DND-41 (cell line): ENCODE results near the gene LAD1.

Experiments used
- ATAC-seq: fragments of 200-7000 bp; cut with Tn5 transposase; 3 replicates; pipeline ENCODE4 v1.9.1; 2021; ENCODE audit warnings: low read depth; ENCODE audit not compliant: insufficient read depth
- DNase-seq: peaks from one replicate; pipeline ENCODE4 v3.0.0-alpha.2; 2020
- H2AFZ ChIP-seq: 2 replicates; pipeline ENCODE4 v1.6.0; 2012; ENCODE audit warnings: low read depth, low read length
- H3K27ac ChIP-seq: 2 replicates; pipeline ENCODE4 v1.5.1; 2012; ENCODE audit warnings: low read length, inconsistent platforms
- H3K27me3 ChIP-seq: fragments of 200-600 bp; sonication (generic); 2 replicates; pipeline ENCODE4 v1.6.0; 2012; ENCODE audit warnings: low read length, mild to moderate bottlenecking, inconsistent platforms; ENCODE audit not compliant: insufficient read depth, poor library complexity
- H3K36me3 ChIP-seq: 2 replicates; pipeline ENCODE4 v1.5.1; 2012; ENCODE audit warnings: low read length, inconsistent platforms; ENCODE audit not compliant: insufficient read depth
- H3K4me1 ChIP-seq: 2 replicates; pipeline ENCODE4 v1.5.1; 2012; ENCODE audit warnings: mild to moderate bottlenecking, low read length; ENCODE audit not compliant: insufficient read depth
- H3K4me2 ChIP-seq: 2 replicates; pipeline ENCODE4 v1.6.0; 2012; ENCODE audit warnings: mild to moderate bottlenecking, moderate library complexity, low read length, inconsistent platforms; ENCODE audit not compliant: insufficient read depth
- H3K4me3 ChIP-seq, 2 experiments: fragments of 200-600 bp in 1 of 2; shearing (Covaris generic) in 1 of 2; 2 replicates each; pipeline ENCODE4 v1.5.1; 2012 to 2016; ENCODE audit warnings: inconsistent platforms in 2 of 2, low read length in 2 of 2, mild to moderate bottlenecking in 2 of 2, low read depth in 1 of 2, moderate library complexity in 1 of 2
- H3K79me2 ChIP-seq: 2 replicates; pipeline ENCODE4 v1.6.0; 2012; ENCODE audit warnings: low read length, inconsistent platforms; ENCODE audit not compliant: insufficient read depth
- H3K9ac ChIP-seq: 2 replicates; pipeline ENCODE4 v1.6.0; 2012; ENCODE audit warnings: low read depth, mild to moderate bottlenecking, inconsistent platforms, low read length, moderate library complexity
- H3K9me3 ChIP-seq: 2 replicates; pipeline ENCODE4 v1.5.1; 2012; ENCODE audit warnings: low read length, moderate library complexity, mild to moderate bottlenecking, inconsistent platforms; ENCODE audit not compliant: insufficient read depth, severe bottlenecking
- H4K20me1 ChIP-seq: 2 replicates; pipeline ENCODE4 v1.6.0; 2012; ENCODE audit warnings: low read length; ENCODE audit not compliant: insufficient read depth
- EZH2 ChIP-seq: IDR thresholded peaks from 3 replicates; pipeline ENCODE4 v1.6.1; 2012; ENCODE audit warnings: borderline replicate concordance, low read depth, mild to moderate bottlenecking, moderate library complexity, low read length, inconsistent platforms; ENCODE audit not compliant: severe bottlenecking
- TF ChIP-seq, protein P1 (sequence below): IDR thresholded peaks from 2 replicates; pipeline ENCODE4 v1.5.1; 2012; ENCODE audit warnings: borderline replicate concordance, low read length, moderate library complexity, mild to moderate bottlenecking; ENCODE audit not compliant: poor library complexity, severe bottlenecking; ENCODE audit errors: extremely low read depth

Gene LAD1, protein sequence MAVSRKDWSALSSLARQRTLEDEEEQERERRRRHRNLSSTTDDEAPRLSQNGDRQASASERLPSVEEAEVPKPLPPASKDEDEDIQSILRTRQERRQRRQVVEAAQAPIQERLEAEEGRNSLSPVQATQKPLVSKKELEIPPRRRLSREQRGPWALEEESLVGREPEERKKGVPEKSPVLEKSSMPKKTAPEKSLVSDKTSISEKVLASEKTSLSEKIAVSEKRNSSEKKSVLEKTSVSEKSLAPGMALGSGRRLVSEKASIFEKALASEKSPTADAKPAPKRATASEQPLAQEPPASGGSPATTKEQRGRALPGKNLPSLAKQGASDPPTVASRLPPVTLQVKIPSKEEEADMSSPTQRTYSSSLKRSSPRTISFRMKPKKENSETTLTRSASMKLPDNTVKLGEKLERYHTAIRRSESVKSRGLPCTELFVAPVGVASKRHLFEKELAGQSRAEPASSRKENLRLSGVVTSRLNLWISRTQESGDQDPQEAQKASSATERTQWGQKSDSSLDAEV

GRCh38 chr1:201399018-201399351 is at the start of gene LAD1:
TSS of gene LAD1 (minus strand) at chr1:201399324. CDS start at chr1:201399306, 18 bp downstream.
- H2AFZ ChIP-seq: no peak within 1 kb of the TSS
- no peak within 1 kb of the TSS for H3K4me2 ChIP-seq
- no peaks in the 10 kb centered on the region; the same call in 1 of the 2 replicates for H4K20me1 ChIP-seq
- DNase-seq (no peak), ATAC-seq (no peak)
- no peak within 1 kb of the TSS for H3K4me3 ChIP-seq
- no peaks in the 10 kb centered on the region for H3K9me3 ChIP-seq
- no peaks in the 10 kb centered on the region for H3K79me2 ChIP-seq
- no peak within 1 kb of the TSS for H3K27ac ChIP-seq
- H3K4me1 ChIP-seq: no peaks in the 10 kb centered on the region
- peaks cover 29% of the 10 kb centered on the region for H3K27me3 ChIP-seq
- no peaks in the 10 kb centered on the region for H3K36me3 ChIP-seq
- no peak within 1 kb of the TSS for H3K9ac ChIP-seq
- no peak for TF ChIP-seq EZH2
- TF ChIP-seq, protein P1, sequence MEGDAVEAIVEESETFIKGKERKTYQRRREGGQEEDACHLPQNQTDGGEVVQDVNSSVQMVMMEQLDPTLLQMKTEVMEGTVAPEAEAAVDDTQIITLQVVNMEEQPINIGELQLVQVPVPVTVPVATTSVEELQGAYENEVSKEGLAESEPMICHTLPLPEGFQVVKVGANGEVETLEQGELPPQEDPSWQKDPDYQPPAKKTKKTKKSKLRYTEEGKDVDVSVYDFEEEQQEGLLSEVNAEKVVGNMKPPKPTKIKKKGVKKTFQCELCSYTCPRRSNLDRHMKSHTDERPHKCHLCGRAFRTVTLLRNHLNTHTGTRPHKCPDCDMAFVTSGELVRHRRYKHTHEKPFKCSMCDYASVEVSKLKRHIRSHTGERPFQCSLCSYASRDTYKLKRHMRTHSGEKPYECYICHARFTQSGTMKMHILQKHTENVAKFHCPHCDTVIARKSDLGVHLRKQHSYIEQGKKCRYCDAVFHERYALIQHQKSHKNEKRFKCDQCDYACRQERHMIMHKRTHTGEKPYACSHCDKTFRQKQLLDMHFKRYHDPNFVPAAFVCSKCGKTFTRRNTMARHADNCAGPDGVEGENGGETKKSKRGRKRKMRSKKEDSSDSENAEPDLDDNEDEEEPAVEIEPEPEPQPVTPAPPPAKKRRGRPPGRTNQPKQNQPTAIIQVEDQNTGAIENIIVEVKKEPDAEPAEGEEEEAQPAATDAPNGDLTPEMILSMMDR: no peak

DNA sequence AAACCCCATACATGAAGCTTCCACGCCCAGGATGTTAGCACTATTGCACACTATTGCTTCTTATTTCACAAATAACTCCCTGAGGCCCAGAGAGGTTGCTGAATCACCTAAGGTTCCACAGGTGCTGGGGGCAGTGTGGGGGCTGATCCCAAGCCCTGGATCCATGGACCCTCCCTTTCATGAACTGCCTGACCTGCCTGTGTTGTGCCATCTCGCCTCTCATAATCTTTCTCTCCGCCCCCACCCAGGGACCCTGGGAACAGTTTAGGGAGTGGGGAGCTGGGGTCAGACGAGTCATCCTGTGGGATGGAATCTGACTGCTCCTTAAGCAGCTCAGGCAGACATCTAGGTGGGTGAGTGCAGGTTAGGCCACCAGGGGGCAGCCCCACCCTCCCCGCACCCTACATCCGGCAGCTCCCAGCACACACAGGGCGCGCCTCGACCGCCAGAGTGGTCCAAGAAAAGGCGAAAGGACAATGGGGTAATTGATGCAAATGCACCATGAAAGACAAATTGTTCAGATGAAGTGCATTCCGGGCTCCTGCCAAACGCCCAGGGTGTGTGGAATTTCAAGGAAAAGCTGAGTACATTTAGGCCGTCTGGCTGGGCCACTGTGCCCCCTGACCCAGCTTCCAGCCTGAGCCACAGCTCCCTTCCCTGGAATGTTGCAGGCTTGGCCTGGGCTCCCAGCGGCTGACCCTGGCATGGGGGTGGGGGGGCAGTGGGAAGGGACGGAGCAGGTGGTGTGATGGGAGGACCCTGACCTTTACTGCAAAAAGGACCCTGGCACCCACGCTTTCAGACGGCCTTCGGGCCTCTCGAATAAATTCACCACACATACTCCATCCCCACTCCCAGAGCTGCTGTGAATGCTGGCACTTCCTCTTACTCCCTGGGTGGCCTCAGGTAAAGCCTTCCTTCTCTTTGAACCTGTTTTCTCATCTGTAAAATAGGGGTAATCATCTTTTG is 49.1 kb upstream of the LAD1 start:
- Histone ChIP-seq H3K27ac (no peak overlapping the region), H3K9me3 (no peaks in the 10 kb centered on the region), H3K4me2 (no peak overlapping the region; the same call in 1 of the 2 replicates), H3K79me2 (no peaks in the 10 kb centered on the region), H3K4me1 (peaks cover 10% of the 10 kb centered on the region), H3K36me3 (no peaks in the 10 kb centered on the region), H3K27me3 (peaks cover 3% of the 10 kb centered on the region), H3K9ac (no peak overlapping the region), H4K20me1 (no peaks in the 10 kb centered on the region), H2AFZ (peak overlapping the region; percentile 70), H3K4me3 (no peak overlapping the region)
- DNase-seq: peak; percentile 74
- ATAC-seq: peak; percentile 98
- no peak for TF ChIP-seq EZH2
- TF ChIP-seq, protein P1: peak; percentile 85

DNA sequence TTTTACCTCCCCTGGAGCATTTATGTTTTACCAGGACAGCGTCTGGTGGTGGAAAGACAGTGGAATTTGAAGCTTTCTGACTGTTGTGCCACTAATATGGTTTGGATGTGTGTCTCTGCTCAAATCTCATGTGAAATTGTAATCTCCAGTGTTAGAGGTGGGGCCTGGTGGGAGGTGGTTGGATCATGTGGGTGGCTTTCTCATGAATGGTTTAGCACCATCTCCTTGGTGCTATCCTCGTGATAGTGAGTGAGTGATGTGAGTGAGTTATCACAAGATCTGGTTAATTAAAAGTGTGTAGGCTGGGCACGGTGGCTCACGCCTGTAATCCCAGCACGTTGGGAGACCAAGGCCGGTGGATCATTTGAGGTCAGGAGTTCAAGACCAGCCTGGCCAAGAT is 46.2 kb upstream of the LAD1 start:
- Histone ChIP-seq H3K4me1 (peaks cover 4% of the 10 kb centered on the region; the same call in 1 of the 2 replicates), H3K9ac (no peak overlapping the region), H3K27me3 (peaks cover 3% of the 10 kb centered on the region), H3K4me2 (no peak overlapping the region), H3K79me2 (no peaks in the 10 kb centered on the region), H3K9me3 (no peaks in the 10 kb centered on the region), H3K27ac (no peak overlapping the region), H3K4me3 (no peak overlapping the region), H4K20me1 (no peaks in the 10 kb centered on the region), H3K36me3 (no peaks in the 10 kb centered on the region), H2AFZ (no peak overlapping the region)
- no peak for TF ChIP-seq EZH2
- TF ChIP-seq, protein P1: no peak
- ATAC-seq (no peak), DNase-seq (no peak)
